H54 (cell line): ENCODE data around the gene ADNP2.
"Not testable (repeated sequence)": the region's sequence is repeated elsewhere in the genome, so short reads cannot be mapped to it uniquely, and the experiment has no call there.

ENCODE experiments used
- DNase-seq: peaks from one replicate; pipeline ENCODE4 v3.0.0; 2011; ENCODE audit warnings: low spot score, mixed read lengths; ENCODE audit not compliant: insufficient read length
- FAIRE-seq: peaks from 3 replicates; lab custom pipeline; 2011; peaks lifted over from hg19 to GRCh38; lab: Jason Lieb, UNC
- POLR2A ChIP-seq: IDR thresholded peaks from 2 replicates; pipeline ENCODE4 v1.6.1; 2011; ENCODE audit warnings: low read depth, mild to moderate bottlenecking, low read length

The ADNP2 gene

GRCh38 chr18:80145196-80145804, 36.2 kb downstream of the ADNP2 start:
- no peak for FAIRE-seq
- no peak for DNase-seq
- no peak for TF ChIP-seq POLR2A

DNA sequence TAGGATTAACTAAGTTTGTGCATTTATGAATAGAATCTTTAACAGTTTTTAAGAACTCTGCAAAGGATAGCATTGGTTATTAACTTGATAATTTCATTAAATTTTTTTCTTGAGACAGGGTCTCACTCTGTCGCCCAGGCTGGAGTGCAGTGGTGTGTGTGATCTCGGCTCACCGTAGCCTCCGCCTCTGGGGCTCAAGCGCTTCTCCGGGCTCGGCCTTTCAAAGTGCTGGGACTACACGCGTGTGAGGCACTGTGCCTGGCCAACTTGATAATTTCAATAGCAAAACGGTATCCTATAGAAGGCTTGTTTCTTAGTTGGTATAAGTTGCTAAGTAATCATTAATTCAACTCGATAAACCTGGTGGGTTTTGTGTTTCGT, 38.0 kb downstream of the ADNP2 start:
- no peak for DNase-seq
- no peak for TF ChIP-seq POLR2A
- FAIRE-seq: no peak

GRCh38 chr18:80147418-80148325, 38.6 kb downstream of the ADNP2 start:
- no peak for DNase-seq
- no peak for FAIRE-seq
- TF ChIP-seq POLR2A: peak; percentile 61

- DNase-seq: no peak
- TF ChIP-seq POLR2A: no peak
- no peak for FAIRE-seq
Measured at GRCh38 chr18:80148326-80149199, 39.5 kb downstream of the ADNP2 start.

- no peak for TF ChIP-seq POLR2A
- DNase-seq (no peak), FAIRE-seq (no peak)
Measured at GRCh38 chr18:80149667-80150066, 40.6 kb downstream of the ADNP2 start.

GRCh38 chr18:80154293-80154692, 45.2 kb downstream of the ADNP2 start:
- FAIRE-seq (no peak), DNase-seq (no peak)
- no peak for TF ChIP-seq POLR2A

- no peak for DNase-seq
- FAIRE-seq: no peak
- TF ChIP-seq POLR2A: no peak
Measured at GRCh38 chr18:80157708-80158343, 48.8 kb downstream of the ADNP2 start.

DNA sequence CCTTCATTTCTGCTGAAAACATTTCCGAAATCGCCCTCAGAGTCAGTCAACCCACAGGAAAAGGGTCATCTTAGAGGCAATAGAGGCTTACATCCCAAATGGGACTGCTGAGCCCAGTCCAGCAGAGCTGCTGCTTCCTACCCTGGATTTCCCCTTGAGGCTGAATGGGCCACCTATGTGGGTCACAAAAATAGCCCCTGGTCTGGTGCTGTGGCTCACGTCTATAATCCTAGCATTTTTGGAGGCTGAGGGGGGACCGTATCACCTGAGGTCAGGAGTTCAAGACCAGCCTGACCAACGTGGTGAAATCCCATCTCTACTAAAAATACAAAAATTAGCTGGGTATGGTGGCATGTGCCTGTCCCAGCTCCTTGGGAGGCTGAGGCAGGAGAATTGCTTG, 49.3 kb downstream of the ADNP2 start:
- DNase-seq: no peak
- FAIRE-seq: no peak
- no peak for TF ChIP-seq POLR2A

DNA sequence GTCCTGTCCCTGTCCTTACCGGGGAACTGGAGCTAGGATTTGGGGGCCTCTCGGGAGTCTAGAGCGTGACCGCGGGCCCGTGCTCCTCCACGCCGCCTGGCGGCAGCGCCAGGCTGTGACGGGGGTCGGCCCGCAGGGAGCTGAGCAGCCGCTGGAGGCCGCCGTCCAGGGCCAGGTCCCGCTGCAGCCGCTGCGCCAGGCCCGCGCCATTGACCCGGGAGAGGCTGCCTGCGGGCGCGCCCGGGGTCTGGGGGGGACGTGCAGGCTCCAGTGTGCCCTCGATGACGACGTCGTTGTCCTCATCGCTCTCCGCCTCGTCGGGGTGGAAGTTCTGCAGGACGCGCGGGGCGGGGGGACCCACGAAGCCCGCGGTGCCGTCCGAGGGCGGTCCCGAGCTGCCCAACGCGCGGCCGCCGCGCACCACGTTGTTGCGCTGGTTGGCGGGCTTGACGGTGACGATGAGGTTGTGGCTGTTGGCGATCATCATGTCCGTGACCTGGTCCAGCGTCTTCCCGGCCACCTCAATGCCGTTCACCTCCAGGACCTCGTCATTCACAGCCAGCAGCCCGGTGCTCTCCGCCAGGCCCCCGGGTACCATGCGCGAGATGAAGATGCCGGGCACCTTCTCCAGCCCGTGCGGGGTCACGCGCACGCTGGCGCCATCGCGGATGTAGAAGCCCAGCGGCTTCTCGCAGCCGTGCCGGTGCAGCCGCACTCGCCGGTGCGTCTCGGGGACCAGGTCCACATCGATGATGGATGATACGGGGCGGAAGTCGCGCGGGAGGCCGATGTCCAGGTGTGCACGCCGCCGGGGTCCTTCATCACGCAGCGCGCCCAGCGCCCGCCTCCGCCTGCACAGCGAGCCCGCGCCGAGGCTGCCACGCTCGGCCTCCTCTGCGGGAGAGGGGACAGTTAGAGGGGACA, 50.9 kb downstream of the ADNP2 start:
- no peak for TF ChIP-seq POLR2A
- FAIRE-seq (no peak), DNase-seq (no peak)

DNA sequence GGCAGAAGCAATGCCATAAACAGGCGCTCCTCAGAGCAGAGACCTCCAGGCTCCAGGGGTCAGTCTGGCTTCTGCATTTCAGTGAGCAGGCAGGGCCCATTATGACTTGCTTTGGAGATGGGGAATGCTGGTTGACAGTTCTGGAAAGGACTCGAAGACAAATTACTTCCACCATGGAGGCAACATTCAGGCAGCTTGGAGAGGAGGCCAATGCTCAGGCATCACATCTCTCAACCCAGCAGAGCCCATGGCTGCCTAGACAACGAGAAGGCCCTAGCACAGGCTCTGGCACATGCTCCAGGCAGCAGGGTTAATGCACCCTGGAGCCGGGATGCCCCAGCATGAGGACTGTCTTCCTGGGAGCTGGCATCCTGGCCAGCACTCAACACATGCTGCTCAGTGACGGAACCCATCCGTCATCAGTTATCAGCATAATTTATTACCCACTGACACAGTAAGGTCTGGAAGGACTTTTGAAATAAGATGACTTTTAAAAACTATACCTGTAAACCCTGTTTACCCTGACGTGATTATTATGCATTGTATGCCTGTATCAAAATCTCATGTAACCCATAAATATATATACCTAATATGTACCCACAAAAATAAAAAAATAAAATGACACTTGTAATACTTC, 52.8 kb downstream of the ADNP2 start:
- no peak for TF ChIP-seq POLR2A
- no peak for DNase-seq
- no peak for FAIRE-seq

DNA sequence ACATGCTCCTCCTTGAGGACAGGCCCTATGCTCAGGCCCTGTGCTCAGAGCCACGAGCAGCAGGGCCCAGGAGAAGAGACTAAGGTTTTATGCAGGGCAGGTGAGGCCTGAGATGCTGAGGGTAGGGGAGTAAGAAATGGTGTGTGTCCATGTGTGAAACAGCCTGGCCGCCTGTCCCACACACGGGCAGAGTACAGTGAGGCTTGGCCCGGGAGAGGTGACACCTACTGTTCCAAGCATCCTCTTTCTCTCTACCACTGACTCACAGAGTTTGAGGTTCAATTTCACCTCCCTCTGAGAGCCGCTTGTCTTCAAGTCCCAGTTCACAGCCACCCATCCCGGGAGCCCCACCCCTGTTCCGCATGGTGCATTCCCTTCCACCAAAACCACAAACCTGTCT, 54.1 kb downstream of the ADNP2 start:
- no peak for TF ChIP-seq POLR2A
- FAIRE-seq: no peak
- DNase-seq: no peak

- FAIRE-seq, DNase-seq: not testable (repeated sequence)
Measured at GRCh38 chr18:80164727-80165355, 55.8 kb downstream of the ADNP2 start.
